Measurements from ENCODE around the gene NCAN.

The NCAN gene

GRCh38 chr19:19185853-19186740 lies 25.7 kb upstream of the NCAN start:
- peak; percentile 79 for TF ChIP-seq CTCF (IDR thresholded peaks at IDR 0.05; ENCODE audit: borderline replicate concordance, insufficient read depth, low read depth, low read length)
- H3K4me3 ChIP-seq (ENCODE audit: low read depth, low read length): no peak overlapping the region

- H3K4me3 ChIP-seq (ENCODE audit: low read depth, low read length): no peak overlapping the region
- no peak for TF ChIP-seq CTCF (IDR thresholded peaks at IDR 0.05; ENCODE audit: borderline replicate concordance, insufficient read depth, low read depth, low read length)
These were observed 25.0 kb upstream of the NCAN start for GRCh38 chr19:19186742-19187141.

- H3K4me3 ChIP-seq (ENCODE audit: low read depth, low read length): peak overlapping the region; percentile 96
- TF ChIP-seq CTCF (IDR thresholded peaks at IDR 0.05; ENCODE audit: borderline replicate concordance, insufficient read depth, low read depth, low read length): no peak
These were observed 20.0 kb upstream of the NCAN start for GRCh38 chr19:19191768-19192077.

- TF ChIP-seq CTCF (IDR thresholded peaks at IDR 0.05; ENCODE audit: borderline replicate concordance, insufficient read depth, low read depth, low read length): no peak
- peak within 1 kb of the TSS; percentile 96 for H3K4me3 ChIP-seq (ENCODE audit: low read depth, low read length)
These were observed 19.5 kb upstream of the NCAN start, which contains the start of the genes BORCS8 and RFXANK for GRCh38 chr19:19192078-19192882. BORCS8 (minus strand) TSS chr19:19192152; CDS start chr19:19192117, 35 bp downstream. RFXANK (plus strand) TSS chr19:19192258; CDS start chr19:19193947, 1,689 bp downstream.

- no peak for TF ChIP-seq CTCF (IDR thresholded peaks at IDR 0.05; ENCODE audit: borderline replicate concordance, insufficient read depth, low read depth, low read length)
- H3K4me3 ChIP-seq (ENCODE audit: low read depth, low read length): peak overlapping the region; percentile 87
These were observed 18.8 kb upstream of the NCAN start for GRCh38 chr19:19192910-19193423.

GRCh38 chr19:19193926-19194325 lies 17.8 kb upstream of the NCAN start:
- no peak for TF ChIP-seq CTCF (IDR thresholded peaks at IDR 0.05; ENCODE audit: borderline replicate concordance, insufficient read depth, low read depth, low read length)
- H3K4me3 ChIP-seq (ENCODE audit: low read depth, low read length): no peak overlapping the region
